ENCODE data around the gene GP2.

The GP2 gene

GRCh38 chr16:20327444-20328041 lies at the start of gene GP2:
TSS of gene GP2 (minus strand) at chr16:20327513. CDS start at chr16:20326431, 1,082 bp downstream.
- FAIRE-seq (no peak), DNase-seq (ENCODE audit: extremely low spot score, insufficient read length, low read depth) (no peak)

DNA sequence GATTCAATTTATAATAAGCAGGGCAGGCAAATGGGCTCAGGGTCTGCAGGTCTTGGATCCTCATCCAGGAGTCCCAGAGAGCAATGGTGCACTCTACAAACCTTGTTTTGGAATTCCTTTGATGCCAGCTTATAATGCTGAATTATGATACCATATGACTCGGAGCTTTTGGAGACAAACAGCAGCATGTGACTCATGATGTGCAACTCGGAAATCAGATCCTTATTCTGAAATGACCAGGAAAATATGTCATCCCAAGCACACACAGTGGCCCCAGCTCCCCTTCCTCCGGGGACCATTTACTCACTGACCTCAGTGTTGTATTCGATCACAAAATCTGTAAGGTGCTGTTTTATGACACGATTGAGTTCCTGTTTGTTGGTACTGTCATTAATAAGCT lies 45.4 kb upstream of the GP2 start:
- FAIRE-seq, result no peak
- no peak for DNase-seq (ENCODE audit: extremely low spot score, insufficient read length, low read depth)

DNA sequence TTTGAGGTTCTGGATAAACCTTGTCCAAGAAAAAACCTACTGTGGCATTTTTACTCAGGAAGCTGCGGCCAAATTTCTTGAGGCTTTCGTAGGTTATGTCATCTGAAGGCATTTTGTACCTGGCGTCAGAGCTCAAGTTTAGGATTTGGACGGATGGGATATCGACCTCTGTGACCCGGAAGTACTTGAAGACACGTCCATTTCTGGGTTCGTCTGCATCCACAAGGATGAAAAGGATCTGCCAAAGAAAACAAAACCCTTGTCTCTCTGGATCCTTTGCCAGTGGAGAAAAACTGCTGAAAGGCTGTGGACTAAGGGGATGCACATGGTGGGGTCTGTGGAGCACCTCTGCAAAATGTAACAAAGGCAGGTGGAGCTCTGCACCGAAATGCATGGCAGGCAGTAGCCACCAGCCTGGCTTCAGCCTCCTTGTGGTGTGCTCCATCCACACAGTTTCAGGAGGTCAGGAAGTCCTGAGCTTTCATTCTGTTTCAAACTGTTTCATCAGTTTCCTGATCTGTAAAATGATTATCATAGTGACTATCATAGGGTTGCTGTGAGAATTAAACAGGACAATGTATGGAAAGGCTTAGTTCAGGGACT lies 42.2 kb upstream of the GP2 start:
- no peak for DNase-seq (ENCODE audit: extremely low spot score, insufficient read length, low read depth)
- FAIRE-seq, result no peak

DNA sequence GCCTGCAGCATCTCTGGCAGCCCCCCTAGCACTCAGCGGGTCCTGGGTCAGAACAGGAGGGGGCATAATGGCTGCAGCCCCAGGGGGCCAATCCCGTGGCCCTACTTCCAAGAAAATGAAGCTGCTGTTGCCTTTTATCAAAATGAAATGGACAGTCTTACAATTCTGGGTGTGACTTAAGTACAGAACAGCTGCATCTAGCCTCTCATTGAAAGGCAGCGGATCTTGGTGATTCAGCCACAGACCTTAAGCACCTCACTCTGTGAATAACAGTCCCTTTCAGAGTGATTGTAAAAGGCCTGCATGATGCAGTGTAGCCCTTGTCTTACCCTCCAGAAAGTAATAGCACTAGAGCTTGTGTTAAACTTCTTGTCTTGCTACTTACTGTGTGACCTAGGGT lies 36.7 kb upstream of the GP2 start:
- FAIRE-seq, result no peak
- DNase-seq (ENCODE audit: extremely low spot score, insufficient read length, low read depth), result no peak

- FAIRE-seq (no peak), DNase-seq (ENCODE audit: extremely low spot score, insufficient read length, low read depth) (no peak)
These were observed 35.9 kb upstream of the GP2 start for GRCh38 chr16:20363191-20363590.

- FAIRE-seq, result no peak
- DNase-seq (ENCODE audit: extremely low spot score, insufficient read length, low read depth), result no peak
These were observed 32.7 kb upstream of the GP2 start for GRCh38 chr16:20359997-20360396.

DNA sequence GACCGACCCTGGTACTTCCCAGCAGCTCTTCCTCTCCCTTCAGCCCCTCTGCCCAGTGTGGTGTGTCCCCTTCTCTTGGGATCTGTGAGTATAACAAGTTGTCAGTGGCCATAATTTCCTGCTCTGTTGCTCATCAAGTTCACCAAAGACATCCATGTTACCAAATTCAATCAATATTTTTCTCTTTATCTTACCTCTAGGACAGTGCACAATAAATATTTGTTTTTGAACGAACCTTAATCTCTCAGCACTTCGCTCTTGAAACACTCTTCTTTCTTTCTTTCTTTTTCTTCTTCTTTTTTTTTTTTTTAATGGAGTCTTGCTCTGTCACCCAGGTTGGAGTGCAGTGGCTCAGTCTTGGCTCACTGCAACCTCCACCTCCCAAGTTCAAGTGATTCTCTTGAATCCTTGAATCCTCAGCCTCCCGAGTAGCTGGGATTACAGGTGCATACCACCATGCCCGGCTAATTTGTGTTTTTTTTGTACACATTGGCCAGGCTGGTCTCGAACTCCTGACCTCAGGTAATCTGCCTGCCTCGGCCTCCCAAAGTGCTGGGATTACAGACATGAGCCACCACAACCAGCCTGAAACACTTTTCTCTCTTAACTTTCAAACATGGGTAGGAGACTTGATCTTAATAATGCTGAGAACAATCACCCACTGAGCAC lies 27.9 kb upstream of the GP2 start:
- FAIRE-seq (no peak), DNase-seq (ENCODE audit: extremely low spot score, insufficient read length, low read depth) (no peak)

DNA sequence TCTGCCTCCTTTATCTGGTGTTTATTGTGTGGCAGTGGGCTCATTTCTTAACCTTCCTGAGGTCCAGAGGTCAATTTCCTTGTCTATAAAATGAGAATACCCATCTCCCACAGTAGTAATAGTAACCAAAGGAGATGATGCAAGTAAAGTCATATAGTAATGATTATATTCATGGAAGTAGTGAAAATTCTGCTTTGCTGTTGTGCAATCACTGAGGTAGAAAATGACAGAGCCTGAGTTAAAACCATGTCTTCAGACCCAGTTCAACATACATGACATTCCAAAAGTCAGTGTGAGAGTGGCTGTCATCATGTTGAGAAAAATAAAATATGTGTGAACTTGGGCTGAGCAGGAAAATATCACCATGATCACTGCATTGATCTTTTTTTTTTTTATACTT lies 26.1 kb upstream of the GP2 start:
- DNase-seq (ENCODE audit: extremely low spot score, insufficient read length, low read depth), result no peak
- FAIRE-seq, result no peak

GRCh38 chr16:20352615-20353014 lies 25.3 kb upstream of the GP2 start, which contains the start of gene UMOD:
TSS of gene UMOD (minus strand) at chr16:20352715. CDS start at chr16:20350737, 1,978 bp downstream.
- no peak for FAIRE-seq
- no peak for DNase-seq (ENCODE audit: extremely low spot score, insufficient read length, low read depth)

- no peak for FAIRE-seq
- no peak for DNase-seq (ENCODE audit: extremely low spot score, insufficient read length, low read depth)
These were observed 22.3 kb upstream of the GP2 start for GRCh38 chr16:20349615-20350014.

- DNase-seq (ENCODE audit: extremely low spot score, insufficient read length, low read depth) (no peak), FAIRE-seq (no peak)
These were observed 21.3 kb upstream of the GP2 start for GRCh38 chr16:20348365-20349185.

- FAIRE-seq, result no peak
These were observed 20.5 kb upstream of the GP2 start for GRCh38 chr16:20347666-20348364.

GRCh38 chr16:20344611-20345010 lies 17.3 kb upstream of the GP2 start:
- DNase-seq (ENCODE audit: extremely low spot score, insufficient read length, low read depth) (no peak), FAIRE-seq (no peak)

More at GRCh38 chr16:20347666-20348364, 20.5 kb upstream of the GP2 start:
- no peak for DNase-seq (ENCODE audit: extremely low spot score, insufficient read length, low read depth)

DNA sequence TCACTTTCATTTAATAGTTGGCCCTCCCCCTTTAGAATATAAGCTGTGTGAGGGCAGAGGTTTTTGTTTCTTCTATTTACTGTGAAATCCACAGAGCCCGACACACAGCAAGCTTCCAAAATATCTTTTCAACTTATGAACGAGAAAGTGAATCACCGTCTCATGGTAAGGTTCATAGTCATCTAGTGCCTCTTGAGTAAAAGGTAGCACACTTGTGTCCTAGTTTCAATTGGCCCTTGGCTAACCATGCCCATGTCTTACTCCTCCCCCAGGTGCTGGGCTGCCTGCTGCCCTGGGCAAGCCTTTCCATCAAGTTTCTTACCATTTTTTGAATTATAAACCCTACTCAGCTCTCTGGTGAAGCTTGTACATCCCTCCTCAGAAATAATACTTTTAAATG lies 12.4 kb upstream of the GP2 start:
- DNase-seq (ENCODE audit: extremely low spot score, insufficient read length, low read depth), result no peak
- FAIRE-seq, result no peak

DNA sequence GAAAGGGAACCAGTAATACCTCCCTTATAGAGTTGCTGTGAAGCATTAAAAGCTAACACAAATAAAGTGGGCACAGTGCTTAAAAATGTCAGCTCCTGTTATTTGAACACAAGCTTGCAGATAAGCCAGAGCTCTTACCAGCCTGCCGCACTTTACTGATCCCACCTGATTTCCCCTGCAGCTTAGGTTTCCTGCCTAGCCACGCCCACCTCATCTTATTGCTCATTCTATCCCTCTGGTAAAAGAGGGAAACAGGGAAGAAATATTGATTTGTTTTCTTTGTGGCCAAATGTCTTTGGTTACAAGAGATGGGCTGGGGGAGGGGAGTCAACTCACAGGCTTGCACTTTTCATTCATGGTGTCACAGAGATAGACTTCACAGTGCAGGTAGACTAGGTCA lies 9.6 kb upstream of the GP2 start:
- DNase-seq (ENCODE audit: extremely low spot score, insufficient read length, low read depth) (no peak), FAIRE-seq (no peak)

- FAIRE-seq (no peak), DNase-seq (ENCODE audit: extremely low spot score, insufficient read length, low read depth) (no peak)
These were observed 7.1 kb upstream of the GP2 start for GRCh38 chr16:20334396-20334795.

- no peak for FAIRE-seq
- DNase-seq (ENCODE audit: extremely low spot score, insufficient read length, low read depth), result no peak
These were observed 5.8 kb upstream of the GP2 start for GRCh38 chr16:20333120-20333519.

GRCh38 chr16:20332411-20332810 lies 5.1 kb upstream of the GP2 start:
- FAIRE-seq (no peak), DNase-seq (ENCODE audit: extremely low spot score, insufficient read length, low read depth) (no peak)

- FAIRE-seq (no peak), DNase-seq (ENCODE audit: extremely low spot score, insufficient read length, low read depth) (no peak)
These were observed 4.3 kb upstream of the GP2 start for GRCh38 chr16:20331635-20332034.
